ENCODE measurements around the gene NSMCE3.

The NSMCE3 gene

GRCh38 chr15:29270976-29271375 is 1.4 kb upstream of the NSMCE3 start:
- TF ChIP-seq CTCF (IDR thresholded peaks at IDR 0.05; ENCODE audit: borderline replicate concordance, insufficient read depth, low read depth, low read length): no peak
- H3K4me3 ChIP-seq (ENCODE audit: low read depth, low read length): no peak overlapping the region

GRCh38 chr15:29270169-29270955 is 740 bp upstream of the NSMCE3 start:
- no peak for TF ChIP-seq CTCF (IDR thresholded peaks at IDR 0.05; ENCODE audit: borderline replicate concordance, insufficient read depth, low read depth, low read length)
- H3K4me3 ChIP-seq (ENCODE audit: low read depth, low read length): peak overlapping the region; percentile 92

GRCh38 chr15:29268706-29269484 is 727 bp downstream of the NSMCE3 start:
- no peak for TF ChIP-seq CTCF (IDR thresholded peaks at IDR 0.05; ENCODE audit: borderline replicate concordance, insufficient read depth, low read depth, low read length)
- H3K4me3 ChIP-seq (ENCODE audit: low read depth, low read length): peak overlapping the region; percentile 92

GRCh38 chr15:29266052-29266582 is 3.5 kb downstream of the NSMCE3 start:
- no peak overlapping the region for H3K4me3 ChIP-seq (ENCODE audit: low read depth, low read length)
- TF ChIP-seq CTCF (IDR thresholded peaks at IDR 0.05; ENCODE audit: borderline replicate concordance, insufficient read depth, low read depth, low read length): no peak

- no peak overlapping the region for H3K4me3 ChIP-seq (ENCODE audit: low read depth, low read length)
- TF ChIP-seq CTCF (IDR thresholded peaks at IDR 0.05; ENCODE audit: borderline replicate concordance, insufficient read depth, low read depth, low read length): no peak
These were observed 6.3 kb downstream of the NSMCE3 start for GRCh38 chr15:29263289-29263688.

GRCh38 chr15:29262738-29263137 is 6.9 kb downstream of the NSMCE3 start:
- H3K4me3 ChIP-seq (ENCODE audit: low read depth, low read length): no peak overlapping the region
- no peak for TF ChIP-seq CTCF (IDR thresholded peaks at IDR 0.05; ENCODE audit: borderline replicate concordance, insufficient read depth, low read depth, low read length)

All from GM12875 (cell line).